SHP77 (cell line): ENCODE results near the gene HGS.
A peak's percentile ranks its signal among the peaks of the same experiment; 100 is the strongest.

Experiments used
- DNase-seq, 2 experiments: peaks; one replicate each; lab custom pipeline; 2025; lab: John Stamatoyannopoulos, UW

HGS gene

DNA sequence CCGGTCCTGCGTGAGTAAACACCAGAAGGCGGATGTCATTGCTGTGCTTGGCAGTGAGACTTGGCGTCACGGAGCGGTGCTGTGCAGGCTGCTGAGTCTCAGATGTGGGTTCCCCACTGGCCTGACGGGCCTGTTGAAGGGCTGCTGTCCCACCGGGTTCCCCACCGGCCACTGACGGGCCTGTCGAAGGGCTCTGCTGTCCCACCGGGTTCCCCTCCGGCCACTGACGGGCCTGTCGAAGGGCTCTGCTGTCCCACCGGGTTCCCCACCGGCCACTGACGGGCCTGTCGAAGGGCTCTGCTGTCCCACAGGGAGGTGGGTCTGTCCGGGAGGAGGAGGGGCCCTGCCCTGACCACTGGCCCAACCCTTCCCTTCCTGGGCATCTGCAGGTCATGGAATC is 2.8 kb downstream of the HGS start:
- no peak for DNase-seq

DNA sequence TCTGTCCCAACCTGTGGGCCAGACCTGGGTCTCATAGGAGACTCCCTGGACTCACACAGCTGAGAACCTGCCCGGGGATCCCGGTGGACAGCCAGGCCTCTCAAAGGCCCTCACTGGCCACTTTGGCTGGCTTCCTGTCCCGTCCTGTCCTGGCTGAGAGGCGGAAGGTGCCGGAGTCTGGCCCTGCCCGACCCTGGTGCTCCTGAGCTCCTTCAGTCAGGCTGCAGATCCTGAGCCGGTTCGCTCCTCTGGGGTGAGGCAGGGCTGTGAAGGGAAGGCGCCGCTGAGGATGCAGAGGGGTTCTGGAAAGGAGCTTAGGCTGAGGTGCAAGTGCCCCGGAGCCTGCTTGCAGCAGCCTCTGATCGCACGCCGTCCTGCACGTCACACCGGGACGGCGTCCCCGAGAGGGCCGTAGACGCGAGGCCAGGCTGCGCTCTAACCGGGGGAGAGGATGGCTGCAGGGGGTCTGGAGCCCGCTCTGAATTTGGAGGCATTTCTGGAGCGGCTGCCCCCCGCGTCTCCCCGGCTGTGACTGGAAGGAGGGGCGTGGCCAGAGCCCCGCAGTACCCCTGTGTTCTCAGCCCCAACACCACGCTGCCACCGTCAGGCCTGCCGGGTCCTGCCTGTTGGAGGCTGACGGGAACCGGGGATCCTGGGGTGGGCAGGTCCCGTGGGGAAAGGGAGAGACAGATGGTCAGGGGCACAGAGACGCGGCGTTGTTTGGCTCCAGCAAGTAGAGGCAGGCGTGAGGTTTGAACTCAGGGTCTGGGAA is 4.1 kb downstream of the HGS start:
- DNase-seq: no peak

DNA sequence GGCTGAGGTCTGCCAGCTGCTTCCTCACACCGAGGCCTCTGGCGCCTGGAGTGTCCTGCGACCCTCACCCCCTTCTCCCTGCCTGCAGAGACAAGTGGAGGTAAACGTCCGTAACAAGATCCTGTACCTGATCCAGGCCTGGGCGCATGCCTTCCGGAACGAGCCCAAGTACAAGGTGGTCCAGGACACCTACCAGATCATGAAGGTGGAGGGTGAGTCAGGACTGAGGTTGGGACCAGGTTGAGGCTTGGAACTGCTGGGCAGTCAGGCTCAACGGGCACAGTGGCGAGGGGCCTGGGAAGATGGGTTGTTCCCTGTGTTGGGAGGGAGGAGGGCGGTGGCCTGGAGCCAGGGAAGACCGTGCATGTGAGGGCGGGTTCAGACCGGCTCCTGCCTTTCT is 4.8 kb downstream of the HGS start:
- DNase-seq: no peak

GRCh38 chr17:81690066-81690465 is 6.3 kb downstream of the HGS start:
- no peak for DNase-seq

DNA sequence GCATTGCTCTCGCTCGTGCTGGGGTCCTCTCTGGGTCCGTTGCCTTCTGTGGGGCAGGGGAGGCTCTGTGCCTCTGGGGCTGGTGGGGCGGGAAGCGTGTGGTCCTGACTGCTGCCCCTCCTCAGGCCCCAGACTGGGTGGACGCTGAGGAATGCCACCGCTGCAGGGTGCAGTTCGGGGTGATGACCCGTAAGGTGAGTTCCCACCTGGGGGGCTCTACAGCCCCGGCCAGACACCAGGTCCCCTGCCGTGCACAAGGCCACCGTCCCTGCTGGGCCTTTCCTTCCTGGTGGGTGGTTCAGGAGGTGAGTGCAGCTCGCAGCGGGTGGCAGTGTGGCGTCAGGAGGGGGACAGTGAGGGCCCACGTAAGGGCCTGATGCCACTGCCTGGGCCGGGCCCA is 6.7 kb downstream of the HGS start:
- no peak for DNase-seq

- DNase-seq: no peak
These were observed 7.4 kb downstream of the HGS start for GRCh38 chr17:81691196-81691595.

GRCh38 chr17:81691608-81692007 is 7.8 kb downstream of the HGS start:
- no peak for DNase-seq

DNA sequence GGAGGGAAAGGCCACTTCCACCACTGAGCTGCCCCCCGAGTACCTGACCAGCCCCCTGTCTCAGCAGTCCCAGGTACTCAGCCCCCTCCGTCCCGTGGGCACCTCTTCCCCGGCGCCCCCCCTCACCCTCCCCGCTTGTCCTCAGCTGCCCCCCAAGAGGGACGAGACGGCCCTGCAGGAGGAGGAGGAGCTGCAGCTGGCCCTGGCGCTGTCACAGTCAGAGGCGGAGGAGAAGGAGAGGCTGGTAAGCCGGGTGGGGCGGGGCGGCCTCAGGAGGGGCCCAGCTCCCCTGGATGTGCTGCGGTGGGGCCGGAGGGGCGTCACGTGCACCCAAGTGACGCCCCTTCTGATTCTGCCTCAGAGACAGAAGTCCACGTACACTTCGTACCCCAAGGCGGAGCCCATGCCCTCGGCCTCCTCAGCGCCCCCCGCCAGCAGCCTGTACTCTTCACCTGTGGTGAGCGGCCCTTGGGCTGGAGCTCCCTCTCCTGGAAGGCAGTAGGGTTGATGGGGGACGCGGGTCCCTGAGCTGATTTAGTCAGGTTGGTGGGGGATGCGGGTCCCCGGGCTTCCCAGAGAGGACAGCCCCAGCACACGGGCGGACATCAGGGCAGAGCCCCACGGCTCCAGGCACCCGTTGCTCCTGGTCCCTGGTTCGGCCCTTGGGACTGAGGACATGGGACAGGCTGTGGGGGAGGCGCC is 9.8 kb downstream of the HGS start:
- no peak for DNase-seq

- no peak for DNase-seq
These were observed 11.0 kb downstream of the HGS start for GRCh38 chr17:81694810-81695209.

DNA sequence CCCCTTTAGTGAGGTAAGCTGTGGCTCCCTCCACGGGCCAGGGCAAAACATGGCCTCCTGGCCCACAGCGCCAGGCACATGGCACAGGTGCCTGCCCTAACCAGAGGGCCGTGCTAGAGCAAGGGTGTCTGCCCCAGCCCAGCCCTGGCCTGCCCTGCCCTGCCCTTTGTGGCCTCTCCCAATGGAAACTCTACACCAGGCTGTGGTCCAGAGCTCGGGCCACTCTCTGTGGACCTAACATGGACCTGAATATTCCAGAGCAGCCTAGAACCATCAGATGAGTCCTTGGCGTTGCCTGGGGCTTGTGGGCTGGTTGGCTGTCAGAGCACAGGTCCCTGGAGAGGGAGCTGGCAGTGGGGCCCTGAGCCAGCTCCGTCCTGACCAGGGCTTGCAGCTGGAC is 11.4 kb downstream of the HGS start:
- DNase-seq: no peak

DNA sequence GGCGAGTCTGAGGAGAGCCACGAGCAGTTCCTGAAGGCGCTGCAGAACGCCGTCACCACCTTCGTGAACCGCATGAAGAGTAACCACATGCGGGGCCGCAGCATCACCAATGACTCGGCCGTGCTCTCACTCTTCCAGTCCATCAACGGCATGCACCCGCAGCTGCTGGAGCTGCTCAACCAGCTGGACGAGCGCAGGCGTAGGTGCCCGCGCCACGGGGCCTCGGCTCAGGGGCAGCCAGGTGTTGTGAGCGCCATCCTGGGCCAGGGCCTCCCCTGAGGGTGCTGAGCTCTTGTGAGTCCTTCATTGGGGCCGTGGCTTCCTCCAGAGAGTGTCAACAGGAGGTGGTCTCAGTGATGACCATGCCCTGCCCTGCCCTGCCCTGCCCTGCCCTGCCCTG is 12.0 kb downstream of the HGS start:
- no peak for DNase-seq

- no peak for DNase-seq
These were observed 12.6 kb downstream of the HGS start for GRCh38 chr17:81696218-81696941.

DNA sequence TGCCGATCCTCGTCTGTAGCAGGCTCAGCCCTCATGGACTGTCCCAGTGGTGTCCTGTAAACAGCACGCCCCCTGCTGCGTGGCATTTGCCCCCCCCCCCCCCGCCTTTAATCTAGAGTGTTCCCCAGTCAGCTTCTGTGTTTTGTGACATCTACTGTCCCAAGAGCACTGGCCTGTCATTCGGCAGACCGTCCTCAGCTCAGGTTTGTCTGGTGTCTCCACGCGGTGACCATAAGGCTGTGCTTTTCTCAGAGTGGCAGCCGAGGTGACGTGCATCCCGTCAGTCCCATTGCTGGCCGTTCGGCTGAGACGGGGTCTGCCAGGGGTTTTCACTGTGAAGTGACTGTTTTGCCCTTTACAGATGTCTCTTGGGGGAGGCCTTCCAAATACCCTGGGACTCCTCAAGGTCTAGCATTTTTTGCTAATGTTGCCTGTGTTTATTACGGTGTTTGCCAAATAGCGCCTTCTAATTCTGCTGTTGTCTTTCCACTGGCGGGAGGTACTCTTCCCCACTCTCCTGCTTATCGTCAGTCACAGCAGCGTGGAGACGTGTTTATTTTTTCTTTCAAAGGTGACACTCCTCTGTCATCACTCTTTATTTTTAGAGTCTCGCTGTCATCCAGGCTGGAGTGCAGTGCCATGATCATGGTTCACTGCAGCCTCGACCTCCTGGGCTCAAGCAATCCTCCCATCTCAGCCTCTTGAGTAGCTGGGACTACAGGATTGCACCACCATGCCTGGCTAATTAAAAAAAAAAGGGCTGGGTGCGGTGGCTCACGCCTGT is 13.6 kb downstream of the HGS start:
- DNase-seq: no peak

- no peak for DNase-seq
These were observed 16.8 kb downstream of the HGS start for GRCh38 chr17:81700353-81701287.

GRCh38 chr17:81701288-81702071 is 17.7 kb downstream of the HGS start:
- DNase-seq: no peak

GRCh38 chr17:81702934-81703746 is 19.3 kb downstream of the HGS start, which contains the start of gene MRPL12:
Gene MRPL12 (plus strand): TSS chr17:81703367. CDS start chr17:81703502, 135 bp downstream.
- peak; percentile 96 to 99 for DNase-seq

- no peak for DNase-seq
These were observed 20.2 kb downstream of the HGS start for GRCh38 chr17:81703747-81704654.
